ENCODE data around the gene GNG8. TPM values are rescaled to one million over a fixed set of nuclear protein-coding genes. Genes with fewer than 3 reads are reported as not detected.

The GNG8 gene
- total RNA-seq, 1 experiment from 2014 or later, result not detected

DNA sequence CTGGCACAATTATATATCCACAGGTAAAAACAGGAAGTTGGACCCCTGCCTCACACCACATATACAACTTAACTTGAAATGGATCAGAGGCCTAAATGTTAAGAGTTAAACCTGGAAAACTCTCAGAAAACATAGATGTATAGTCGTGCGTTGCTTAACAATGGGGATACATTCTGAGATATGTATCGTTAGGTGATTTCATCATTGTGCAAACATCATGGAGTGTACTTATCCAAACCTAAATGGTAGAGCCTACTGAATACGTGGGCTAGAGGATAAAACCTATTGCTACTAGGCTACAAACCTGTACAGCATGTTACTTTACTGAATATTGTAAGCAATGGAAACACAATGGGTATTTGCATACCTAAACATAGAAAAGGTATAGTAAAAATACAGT lies 49.7 kb downstream of the GNG8 start:
- Histone ChIP-seq H3K27me3 (no peaks in the 10 kb centered on the region), H3K4me3 (no peak overlapping the region), H3K27ac (no peak overlapping the region), H3K36me3 (no peaks in the 10 kb centered on the region), H3K9me3 (replicated peaks) (no peaks in the 10 kb centered on the region; the same call in 1 of the 2 replicates), H3K4me1 (no peaks in the 10 kb centered on the region)
- DNase-seq, result no peak

DNA sequence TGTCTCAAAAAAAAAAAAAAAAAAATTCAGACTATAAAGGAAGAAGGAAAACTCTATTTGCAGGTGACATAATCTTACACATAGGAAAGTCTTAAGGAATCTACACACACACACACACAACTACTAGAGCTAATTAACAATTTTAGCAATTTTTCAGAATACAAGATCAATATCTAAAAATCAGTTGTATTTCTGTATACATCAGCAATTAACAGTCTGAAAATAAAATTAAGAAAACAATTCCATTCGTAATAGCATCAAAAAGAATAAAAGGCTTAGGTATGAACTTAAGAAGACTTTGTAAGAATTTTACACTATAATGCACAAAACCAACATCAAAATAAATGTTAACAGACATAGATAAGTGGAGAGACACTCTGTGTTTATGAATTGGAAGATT lies 50.5 kb downstream of the GNG8 start:
- no peak overlapping the region for H3K4me3 ChIP-seq
- no peaks in the 10 kb centered on the region; the same call in 1 of the 2 replicates for H3K9me3 ChIP-seq (replicated peaks)
- H3K4me1 ChIP-seq, result no peaks in the 10 kb centered on the region
- DNase-seq, result no peak
- H3K27ac ChIP-seq, result no peak overlapping the region
- H3K27me3 ChIP-seq, result no peaks in the 10 kb centered on the region
- H3K36me3 ChIP-seq, result no peaks in the 10 kb centered on the region

Other genes with a start within 250 kb of the GNG8 start
- 39.7 and 41.8 TPM in 2 replicates for gene CCDC8, start 222.6 kb downstream of the GNG8 start, total RNA-seq (2014; rRNA removed; shearing (Covaris generic))
- 0.02 TPM in 1 of 2 replicates, not detected in the other for gene PNMA8C, start 207.3 kb downstream of the GNG8 start, total RNA-seq (2014; rRNA removed; shearing (Covaris generic))
- 40.1 and 41.8 TPM in 2 replicates for gene PNMA8A, start 164.6 kb downstream of the GNG8 start, total RNA-seq (2014; rRNA removed; shearing (Covaris generic))
- gene PNMA8B, start 140.3 kb downstream of the GNG8 start, total RNA-seq (2014; rRNA removed; shearing (Covaris generic)), result 0.04 TPM in 1 of 2 replicates, not detected in the other
- 239 and 247 TPM in 2 replicates for gene CALM3, start 34.9 kb downstream of the GNG8 start, total RNA-seq (2014; rRNA removed; shearing (Covaris generic))
- not detected in 2 replicates for gene PTGIR, start 11.1 kb downstream of the GNG8 start, total RNA-seq (2014; rRNA removed; shearing (Covaris generic))
- gene DACT3, start 25.0 kb upstream of the GNG8 start, total RNA-seq (2014; rRNA removed; shearing (Covaris generic)), result 2.6 and 2.7 TPM in 2 replicates
- 7.7 and 7.8 TPM in 2 replicates for gene PRKD2, start 80.9 kb upstream of the GNG8 start, total RNA-seq (2014; rRNA removed; shearing (Covaris generic))
- 15.6 and 17.8 TPM in 2 replicates for gene FKRP, start 109.9 kb upstream of the GNG8 start, total RNA-seq (2014; rRNA removed; shearing (Covaris generic))
- gene STRN4, start 110.2 kb upstream of the GNG8 start, total RNA-seq (2014; rRNA removed; shearing (Covaris generic)), result 75.3 and 80.6 TPM in 2 replicates
- 66.3 and 71.6 TPM in 2 replicates for gene SLC1A5, start 152.4 kb upstream of the GNG8 start, total RNA-seq (2014; rRNA removed; shearing (Covaris generic))
- 133 and 139 TPM in 2 replicates for gene AP2S1, start 214.6 kb upstream of the GNG8 start, total RNA-seq (2014; rRNA removed; shearing (Covaris generic))
- 44.0 and 49.5 TPM in 2 replicates for gene ARHGAP35, start 224.8 kb upstream of the GNG8 start, total RNA-seq (2014; rRNA removed; shearing (Covaris generic))